Activated T-helper 1 cell treated with anti-CD3 and anti-CD28 coated beads, Interleukin-2, amount 50 U/mL, for 16 hours (primary cell): ENCODE results near the gene FOXC2.

Experiments used
- DNase-seq, 2 donors: peaks; one replicate each; pipeline ENCODE4 v3.0.0-alpha.2; 2020; ENCODE audit warnings: low read depth in 1 of 2, low spot score in 1 of 2

FOXC2 gene

DNA sequence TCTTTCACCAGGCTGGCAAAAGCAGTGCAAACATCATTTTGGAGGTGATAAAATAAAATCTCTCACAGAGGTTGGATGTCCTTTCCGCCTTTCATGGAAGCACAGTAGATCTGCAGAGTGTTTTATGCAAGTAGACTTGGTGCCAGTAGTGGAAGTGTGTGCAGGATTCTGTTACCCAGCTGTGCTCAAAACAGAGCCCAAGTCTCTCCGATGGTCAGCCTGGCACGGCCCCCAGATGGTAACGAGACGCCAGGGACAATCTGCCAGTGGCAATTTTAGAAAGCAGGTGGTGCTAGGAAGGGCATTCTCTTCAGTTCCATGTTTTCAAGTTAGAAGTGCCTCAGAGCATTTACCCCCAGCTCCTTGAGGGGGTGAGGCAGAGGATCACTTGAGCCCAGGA lies 10.1 kb upstream of the FOXC2 start:
- DNase-seq, result no peak

DNA sequence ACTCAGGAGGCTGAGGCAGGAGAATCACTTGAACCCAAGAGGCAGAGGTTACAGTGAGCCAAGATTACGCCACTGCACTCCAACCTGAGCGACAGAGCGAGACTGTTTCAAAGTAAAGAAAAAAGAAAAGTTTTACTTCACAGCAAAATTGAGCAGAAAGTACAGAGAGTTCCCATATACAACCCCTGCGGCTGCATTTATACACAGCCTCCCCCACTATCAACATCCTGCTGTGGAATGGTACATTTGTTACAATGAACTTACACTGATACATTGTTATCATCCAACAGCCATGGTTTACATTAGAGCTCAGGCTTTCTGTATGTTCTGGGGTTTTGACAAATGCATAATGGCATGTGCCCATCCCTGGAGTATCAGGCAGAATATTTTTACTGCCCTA lies 9.0 kb upstream of the FOXC2 start:
- DNase-seq, result no peak

GRCh38 chr16:86558355-86559193 lies 8.1 kb upstream of the FOXC2 start:
- no peak for DNase-seq

GRCh38 chr16:86559802-86560305 lies 6.8 kb upstream of the FOXC2 start:
- no peak for DNase-seq

- DNase-seq, result no peak
These were observed 4.3 kb upstream of the FOXC2 start for GRCh38 chr16:86562356-86562755.

DNA sequence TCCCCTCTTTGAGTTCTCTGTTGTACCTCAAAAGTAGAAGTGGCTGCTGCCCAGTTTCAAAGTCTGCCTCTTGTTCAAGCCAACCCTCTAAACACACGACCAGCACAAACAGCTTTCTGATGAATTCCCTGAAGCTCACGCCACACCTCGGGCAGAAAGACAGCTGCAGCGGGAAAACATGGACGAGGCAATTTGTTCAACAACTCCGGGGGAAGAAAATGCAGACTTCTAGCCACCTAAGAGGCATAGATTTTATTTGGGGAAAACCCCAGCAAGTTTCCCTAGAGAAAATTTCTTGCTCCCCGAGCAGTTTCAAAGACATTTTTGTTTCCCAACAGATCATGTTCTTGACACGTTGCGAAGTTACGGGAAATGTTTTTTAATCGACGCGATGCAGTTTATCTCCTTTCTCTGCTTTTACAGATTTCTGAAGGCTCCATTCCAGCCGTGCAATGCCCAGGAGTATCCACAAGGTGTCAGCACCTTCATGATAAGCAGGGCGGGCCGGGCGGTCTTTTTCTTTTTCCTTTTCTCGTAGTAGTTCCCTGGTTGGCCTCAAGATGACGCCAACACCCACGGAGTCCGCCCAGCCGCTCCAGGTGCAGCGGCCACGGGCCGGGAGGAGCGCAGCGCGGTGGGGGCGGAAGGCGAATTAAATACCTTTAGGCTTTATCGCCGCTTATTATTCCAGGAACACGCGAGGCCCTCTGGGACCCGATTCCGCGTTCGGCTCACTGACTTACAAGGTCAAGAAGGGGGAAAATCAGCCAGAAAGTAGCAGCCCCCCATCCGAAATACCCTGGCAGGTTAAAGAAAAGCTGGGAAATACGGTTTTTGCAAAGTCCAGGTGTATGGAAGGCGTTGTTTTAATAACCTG lies 2.9 kb upstream of the FOXC2 start:
- peak; percentile 71 for DNase-seq

DNA sequence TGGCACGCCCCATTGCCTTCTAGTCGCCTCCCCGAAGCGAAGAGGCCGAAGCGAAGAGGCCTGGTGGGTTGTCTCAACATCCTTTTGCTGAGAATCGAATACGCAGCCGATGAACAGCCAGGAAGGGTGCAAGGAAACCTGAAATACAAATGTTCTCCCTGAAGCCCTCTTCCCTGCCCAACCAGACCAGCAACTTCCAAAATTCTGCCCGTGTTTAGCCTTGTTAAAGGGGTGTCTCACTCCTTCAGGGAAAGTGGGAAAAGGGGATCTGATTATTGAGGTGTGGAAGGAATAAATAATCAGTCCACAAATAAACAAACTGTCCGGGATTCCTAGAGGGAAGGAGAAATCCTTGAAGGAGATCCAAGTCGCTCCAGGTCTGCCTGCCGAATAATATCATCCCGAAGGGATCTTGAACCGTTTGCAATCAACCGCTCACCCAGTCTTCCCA lies 1.4 kb upstream of the FOXC2 start:
- DNase-seq, result no peak

DNA sequence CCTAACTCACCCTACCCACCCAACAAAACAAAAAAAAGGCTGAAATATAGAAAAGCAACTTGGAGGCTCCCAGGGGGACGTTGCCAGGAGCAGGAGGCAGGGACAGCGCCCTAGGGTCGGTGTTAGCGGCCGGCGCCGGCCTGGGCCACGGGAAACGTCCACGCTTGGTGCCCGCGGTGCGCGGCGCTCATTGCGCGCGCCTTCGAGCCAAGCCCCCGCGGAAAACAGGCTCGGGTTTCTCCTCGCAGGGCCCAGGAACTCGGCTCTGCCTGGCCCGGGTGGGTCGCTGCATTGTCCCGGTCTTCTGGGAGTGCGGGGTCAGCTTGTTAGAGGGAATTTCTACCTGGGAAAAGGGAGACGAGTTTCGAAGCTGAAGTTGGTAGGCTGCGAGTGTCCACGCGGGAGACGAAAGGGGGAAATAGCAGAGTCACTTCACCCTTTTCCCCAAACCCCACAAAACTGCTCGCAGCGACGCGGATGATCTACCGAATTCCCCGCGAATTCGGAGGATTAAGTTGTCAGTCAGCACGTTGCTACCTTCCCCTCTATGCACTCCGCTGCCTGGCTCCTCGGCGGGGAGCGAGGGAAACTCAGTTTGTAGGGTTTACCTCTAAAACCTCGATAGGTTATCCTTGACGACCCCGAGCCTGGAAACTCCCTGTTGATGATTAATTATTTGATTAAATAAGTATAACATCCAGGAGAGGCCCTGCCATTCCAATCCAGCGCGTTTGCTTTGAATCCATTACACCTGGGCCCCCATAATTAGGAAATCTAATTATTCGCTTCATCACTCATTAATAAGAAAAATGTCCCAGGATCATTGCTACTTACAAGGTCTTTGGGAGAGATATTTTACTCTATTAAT lies 751 bp upstream of the FOXC2 start:
- DNase-seq, result no peak

- DNase-seq, result no peak
These were observed 504 bp downstream of the FOXC2 start for GRCh38 chr16:86566966-86567700.

DNA sequence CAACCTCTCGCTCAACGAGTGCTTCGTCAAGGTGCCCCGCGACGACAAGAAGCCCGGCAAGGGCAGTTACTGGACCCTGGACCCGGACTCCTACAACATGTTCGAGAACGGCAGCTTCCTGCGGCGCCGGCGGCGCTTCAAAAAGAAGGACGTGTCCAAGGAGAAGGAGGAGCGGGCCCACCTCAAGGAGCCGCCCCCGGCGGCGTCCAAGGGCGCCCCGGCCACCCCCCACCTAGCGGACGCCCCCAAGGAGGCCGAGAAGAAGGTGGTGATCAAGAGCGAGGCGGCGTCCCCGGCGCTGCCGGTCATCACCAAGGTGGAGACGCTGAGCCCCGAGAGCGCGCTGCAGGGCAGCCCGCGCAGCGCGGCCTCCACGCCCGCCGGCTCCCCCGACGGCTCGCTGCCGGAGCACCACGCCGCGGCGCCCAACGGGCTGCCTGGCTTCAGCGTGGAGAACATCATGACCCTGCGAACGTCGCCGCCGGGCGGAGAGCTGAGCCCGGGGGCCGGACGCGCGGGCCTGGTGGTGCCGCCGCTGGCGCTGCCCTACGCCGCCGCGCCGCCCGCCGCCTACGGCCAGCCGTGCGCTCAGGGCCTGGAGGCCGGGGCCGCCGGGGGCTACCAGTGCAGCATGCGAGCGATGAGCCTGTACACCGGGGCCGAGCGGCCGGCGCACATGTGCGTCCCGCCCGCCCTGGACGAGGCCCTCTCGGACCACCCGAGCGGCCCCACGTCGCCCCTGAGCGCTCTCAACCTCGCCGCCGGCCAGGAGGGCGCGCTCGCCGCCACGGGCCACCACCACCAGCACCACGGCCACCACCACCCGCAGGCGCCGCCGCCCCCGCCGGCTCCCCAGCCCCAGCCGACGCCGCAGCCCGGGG lies 1.3 kb downstream of the FOXC2 start:
- DNase-seq, result no peak

DNA sequence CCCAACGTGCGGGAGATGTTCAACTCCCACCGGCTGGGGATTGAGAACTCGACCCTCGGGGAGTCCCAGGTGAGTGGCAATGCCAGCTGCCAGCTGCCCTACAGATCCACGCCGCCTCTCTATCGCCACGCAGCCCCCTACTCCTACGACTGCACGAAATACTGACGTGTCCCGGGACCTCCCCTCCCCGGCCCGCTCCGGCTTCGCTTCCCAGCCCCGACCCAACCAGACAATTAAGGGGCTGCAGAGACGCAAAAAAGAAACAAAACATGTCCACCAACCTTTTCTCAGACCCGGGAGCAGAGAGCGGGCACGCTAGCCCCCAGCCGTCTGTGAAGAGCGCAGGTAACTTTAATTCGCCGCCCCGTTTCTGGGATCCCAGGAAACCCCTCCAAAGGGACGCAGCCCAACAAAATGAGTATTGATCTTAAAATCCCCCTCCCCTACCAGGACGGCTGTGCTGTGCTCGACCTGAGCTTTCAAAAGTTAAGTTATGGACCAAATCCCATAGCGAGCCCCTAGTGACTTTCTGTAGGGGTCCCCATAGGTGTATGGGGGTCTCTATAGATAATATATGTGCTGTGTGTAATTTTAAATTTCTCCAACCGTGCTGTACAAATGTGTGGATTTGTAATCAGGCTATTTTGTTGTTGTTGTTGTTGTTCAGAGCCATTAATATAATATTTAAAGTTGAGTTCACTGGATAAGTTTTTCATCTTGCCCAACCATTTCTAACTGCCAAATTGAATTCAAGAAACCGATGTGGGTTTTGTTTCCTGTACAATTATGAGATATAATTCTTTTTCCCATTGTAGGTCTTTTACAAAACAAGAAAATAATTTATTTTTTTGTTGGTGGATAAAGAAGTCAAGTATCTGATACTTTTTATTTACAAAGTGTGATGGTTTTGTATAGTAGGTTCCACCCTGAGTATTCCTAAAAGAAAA lies 2.3 kb downstream of the FOXC2 start:
- DNase-seq, result no peak

- no peak for DNase-seq
These were observed 3.2 kb downstream of the FOXC2 start for GRCh38 chr16:86569701-86570447.

DNA sequence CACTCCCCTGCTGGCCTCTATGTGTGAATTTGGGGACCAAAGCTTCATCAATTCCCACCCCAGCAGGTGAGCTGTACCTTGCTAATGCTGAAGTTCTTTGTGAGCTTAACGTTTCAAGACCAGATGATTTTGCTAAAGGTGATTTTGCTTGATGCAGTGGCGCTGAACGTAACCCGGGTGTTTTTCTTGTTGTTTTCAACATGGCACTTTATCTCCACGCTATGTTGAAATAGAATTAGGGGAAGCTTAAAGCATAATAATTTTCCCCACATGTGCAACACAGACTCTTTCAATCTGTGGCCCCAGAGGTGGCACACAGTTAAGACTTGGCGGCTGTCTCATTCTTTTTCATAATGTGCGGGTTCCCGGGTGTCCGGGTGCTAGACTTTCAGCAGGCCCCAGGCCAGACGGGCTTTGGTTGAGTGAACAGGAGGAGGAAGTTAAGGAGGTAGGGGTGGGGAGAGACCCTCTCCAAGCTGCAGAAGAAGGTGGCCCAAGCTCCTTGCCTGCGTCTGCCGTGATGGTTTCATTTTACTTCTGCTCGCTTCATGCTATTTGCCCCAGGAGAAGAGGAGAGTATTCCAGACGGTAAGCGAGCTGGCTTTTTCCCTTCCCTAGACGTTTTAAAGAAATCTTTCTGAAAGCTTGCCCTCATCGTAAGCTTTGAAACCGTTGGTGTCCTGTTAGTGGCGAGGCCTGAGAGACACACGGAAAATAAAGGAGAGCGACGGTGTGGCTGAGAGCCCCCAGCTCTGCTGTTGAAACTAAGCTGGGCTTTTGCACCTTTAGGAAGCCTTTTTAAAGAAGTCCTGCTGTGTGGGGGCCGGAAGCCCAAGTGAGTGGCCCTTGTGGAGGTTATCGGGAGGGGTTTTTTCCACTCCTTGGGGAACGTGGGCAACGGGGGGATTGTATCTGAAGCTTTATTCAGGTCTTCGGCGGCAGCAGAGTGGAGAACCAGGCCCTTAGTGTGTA lies 4.2 kb downstream of the FOXC2 start:
- DNase-seq, result no peak

- DNase-seq, result no peak
These were observed 4.9 kb downstream of the FOXC2 start for GRCh38 chr16:86571530-86571915.

- DNase-seq, result no peak
These were observed 5.5 kb downstream of the FOXC2 start for GRCh38 chr16:86572041-86572521.

DNA sequence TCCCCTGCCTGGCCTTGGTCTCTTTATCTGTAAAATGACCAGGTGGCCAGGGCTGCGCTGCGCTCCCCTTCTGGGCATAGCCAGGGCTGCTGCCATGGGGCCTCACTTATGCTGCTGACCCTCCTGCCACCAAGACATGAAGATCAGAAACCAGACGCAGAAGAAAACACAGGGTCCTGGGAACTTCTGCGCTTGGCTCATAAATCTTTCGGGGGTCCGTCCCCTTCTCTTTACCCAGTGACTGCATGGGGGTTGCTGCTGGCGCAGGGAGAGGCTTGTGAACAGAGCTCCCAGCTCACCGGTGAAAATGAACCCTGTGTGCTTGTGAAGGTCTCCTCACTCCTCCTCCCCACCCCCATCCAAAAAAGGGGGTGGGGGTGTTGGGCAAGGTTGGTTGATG lies 6.0 kb downstream of the FOXC2 start:
- no peak for DNase-seq
